ENCODE results near the gene ANKRD44.

Gene ANKRD44

GRCh38 chr2:196955036-196955435, 355.5 kb downstream of the ANKRD44 start:
- POLR2A ChIA-PET: no interaction called here
- CTCF ChIA-PET: no interaction called here
- TF ChIP-seq, protein P1, sequence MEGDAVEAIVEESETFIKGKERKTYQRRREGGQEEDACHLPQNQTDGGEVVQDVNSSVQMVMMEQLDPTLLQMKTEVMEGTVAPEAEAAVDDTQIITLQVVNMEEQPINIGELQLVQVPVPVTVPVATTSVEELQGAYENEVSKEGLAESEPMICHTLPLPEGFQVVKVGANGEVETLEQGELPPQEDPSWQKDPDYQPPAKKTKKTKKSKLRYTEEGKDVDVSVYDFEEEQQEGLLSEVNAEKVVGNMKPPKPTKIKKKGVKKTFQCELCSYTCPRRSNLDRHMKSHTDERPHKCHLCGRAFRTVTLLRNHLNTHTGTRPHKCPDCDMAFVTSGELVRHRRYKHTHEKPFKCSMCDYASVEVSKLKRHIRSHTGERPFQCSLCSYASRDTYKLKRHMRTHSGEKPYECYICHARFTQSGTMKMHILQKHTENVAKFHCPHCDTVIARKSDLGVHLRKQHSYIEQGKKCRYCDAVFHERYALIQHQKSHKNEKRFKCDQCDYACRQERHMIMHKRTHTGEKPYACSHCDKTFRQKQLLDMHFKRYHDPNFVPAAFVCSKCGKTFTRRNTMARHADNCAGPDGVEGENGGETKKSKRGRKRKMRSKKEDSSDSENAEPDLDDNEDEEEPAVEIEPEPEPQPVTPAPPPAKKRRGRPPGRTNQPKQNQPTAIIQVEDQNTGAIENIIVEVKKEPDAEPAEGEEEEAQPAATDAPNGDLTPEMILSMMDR (IDR thresholded peaks at IDR 0.05; ENCODE audit: control extremely low read depth, extremely low read depth, low read depth, missing control alignments): no peak
- no peak for DNase-seq (ENCODE audit: extremely low spot score)

GRCh38 chr2:196954001-196954400, 356.6 kb downstream of the ANKRD44 start:
- POLR2A ChIA-PET: no interaction called here
- CTCF ChIA-PET: interaction anchor here (2.0 kb wide), 1 partner anchor 11 kb away, joined by 5 read pairs; no protein-coding TSS in a partner anchor
- TF ChIP-seq, protein P1 (IDR thresholded peaks at IDR 0.05; ENCODE audit: control extremely low read depth, extremely low read depth, low read depth, missing control alignments): no peak
- no peak for DNase-seq (ENCODE audit: extremely low spot score)

DNA sequence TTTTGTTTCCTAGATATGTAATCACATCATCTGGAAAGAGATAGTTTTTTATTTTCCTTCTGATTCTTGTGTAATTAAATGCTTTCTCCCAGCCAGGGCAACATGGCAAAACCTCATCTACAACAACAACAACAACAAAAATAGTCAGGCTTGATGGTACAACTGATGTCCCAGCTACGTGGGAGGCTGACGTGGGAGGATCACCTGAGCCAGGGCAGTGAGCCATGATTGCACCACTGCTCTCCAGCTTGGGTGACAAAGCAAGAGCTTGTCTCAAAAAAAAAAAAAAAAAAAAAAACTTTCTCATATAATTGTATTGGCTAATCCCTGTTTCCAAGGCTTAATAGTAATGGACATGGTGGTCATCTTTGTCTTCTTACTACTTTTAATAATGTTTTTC, 357.6 kb downstream of the ANKRD44 start:
- TF ChIP-seq, protein P1 (IDR thresholded peaks at IDR 0.05; ENCODE audit: control extremely low read depth, extremely low read depth, low read depth, missing control alignments): no peak
- ChIA-PET CTCF (interaction anchor here (2.0 kb wide), 1 partner anchor 10 kb away, joined by 5 read pairs; no protein-coding TSS in a partner anchor), POLR2A (interaction anchor here (0.6 kb wide), 1 partner anchor 500 kb away, joined by 5 read pairs; no protein-coding TSS in a partner anchor)
- no peak for DNase-seq (ENCODE audit: extremely low spot score)

GRCh38 chr2:196951973-196952372, 358.6 kb downstream of the ANKRD44 start:
- ChIA-PET CTCF (no interaction called here), POLR2A (no interaction called here)
- TF ChIP-seq, protein P1 (IDR thresholded peaks at IDR 0.05; ENCODE audit: control extremely low read depth, extremely low read depth, low read depth, missing control alignments): no peak
- DNase-seq (ENCODE audit: extremely low spot score): no peak

- ChIA-PET CTCF (no interaction called here), POLR2A (no interaction called here)
- TF ChIP-seq, protein P1 (IDR thresholded peaks at IDR 0.05; ENCODE audit: control extremely low read depth, extremely low read depth, low read depth, missing control alignments): no peak
- no peak for DNase-seq (ENCODE audit: extremely low spot score)
Measured at GRCh38 chr2:196949116-196949515, 361.5 kb downstream of the ANKRD44 start.

DNA sequence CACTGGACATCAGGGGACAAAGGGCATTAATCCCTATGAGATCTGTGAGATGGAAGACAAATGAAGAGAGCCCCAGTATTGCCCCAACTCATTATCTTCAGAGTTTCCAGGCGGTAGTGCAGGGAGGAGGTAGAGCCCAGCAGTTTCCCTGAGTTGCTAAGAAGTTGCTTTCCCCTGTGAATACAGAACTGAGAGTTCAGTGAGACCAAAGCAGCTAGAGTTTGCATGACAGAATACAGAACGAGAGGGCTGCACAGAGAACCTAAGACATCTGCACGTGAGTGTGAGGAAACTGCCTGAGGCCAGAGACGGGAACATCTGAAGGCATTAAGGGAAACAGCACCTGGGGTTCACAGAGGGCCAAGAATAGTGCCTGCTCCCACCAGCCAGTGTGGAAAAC, 366.0 kb downstream of the ANKRD44 start:
- POLR2A ChIA-PET: no interaction called here
- peak; percentile 45 for DNase-seq (ENCODE audit: extremely low spot score)
- TF ChIP-seq, protein P1 (IDR thresholded peaks at IDR 0.05; ENCODE audit: control extremely low read depth, extremely low read depth, low read depth, missing control alignments): no peak
- CTCF ChIA-PET: interaction anchor here (1.3 to 1.5 kb wide), 2 partner anchors 11 to 14 kb away, joined by 3 to 5 read pairs; no protein-coding TSS in a partner anchor
